H1 (cell line): ENCODE measurements around the gene ADAT3. TPM values are rescaled to one million over a fixed set of nuclear protein-coding genes. Genes with fewer than 3 reads are reported as not detected.

ENCODE experiments used
- ATF2 ChIP-seq: IDR thresholded peaks from 2 replicates; pipeline ENCODE4 v1.6.1; 2012; ENCODE audit warnings: low read length, inconsistent platforms
- CTBP2 ChIP-seq: IDR thresholded peaks from 2 replicates; pipeline ENCODE4 v1.7.0; 2011; ENCODE audit warnings: borderline replicate concordance, mild to moderate bottlenecking, moderate library complexity, mixed read lengths, low read length; ENCODE audit not compliant: insufficient read depth, insufficient read length
- E2F6 ChIP-seq: IDR thresholded peaks from 2 replicates; pipeline ENCODE4 v1.6.1; 2012; ENCODE audit warnings: inconsistent platforms
- EZH2 ChIP-seq: fragments of 200-600 bp; sonication (generic); IDR thresholded peaks from 2 replicates; pipeline ENCODE4 v1.7.1; 2012; ENCODE audit warnings: low read depth, mild to moderate bottlenecking, moderate library complexity, low read length, inconsistent platforms; ENCODE audit not compliant: severe bottlenecking
- HDAC2 ChIP-seq, 2 experiments: fragments of 300-600 bp in 1 of 2; sonication (generic) in 1 of 2; IDR thresholded peaks; 2 replicates each; pipeline ENCODE4 v1.6.1; 2011 to 2012; ENCODE audit warnings: low read depth in 2 of 2, low read length in 2 of 2, mild to moderate bottlenecking in 2 of 2, moderate library complexity in 2 of 2, borderline replicate concordance in 1 of 2, inconsistent platforms in 1 of 2
- JUN ChIP-seq: IDR thresholded peaks from 2 replicates; pipeline ENCODE4 v1.6.1; 2011; ENCODE audit warnings: low read depth, mild to moderate bottlenecking, improper control_type of control experiment, low read length
- KDM5A ChIP-seq: fragments of 200-600 bp; IDR thresholded peaks from 2 replicates; pipeline ENCODE4 v1.7.1; 2012; ENCODE audit warnings: mild to moderate bottlenecking, low read length, inconsistent platforms, mixed read lengths
- MAFK ChIP-seq: IDR thresholded peaks from 2 replicates; pipeline ENCODE4 v1.6.1; 2012; ENCODE audit warnings: low read depth, mild to moderate bottlenecking, improper control_type of control experiment, low read length
- MAX ChIP-seq: IDR thresholded peaks from 2 replicates; pipeline ENCODE4 v1.6.1; 2012; ENCODE audit warnings: inconsistent platforms
- NRF1 ChIP-seq: IDR thresholded peaks from 2 replicates; pipeline ENCODE4 v1.6.1; 2011; ENCODE audit warnings: mild to moderate bottlenecking, low read depth, low read length, improper control_type of control experiment
- POLR2A ChIP-seq, 2 experiments: IDR thresholded peaks; 1 replicate in 1 of 2; 2 replicates in 1 of 2; pipeline ENCODE4 v1.6.1; 2011; ENCODE audit warnings: low read depth in 2 of 2, low read length in 2 of 2, mild to moderate bottlenecking in 2 of 2; ENCODE audit errors: control extremely low read depth in 1 of 2
- RBBP5 ChIP-seq: IDR thresholded peaks from 2 replicates; pipeline ENCODE4 v1.7.1; 2012; ENCODE audit warnings: low read depth, mild to moderate bottlenecking, inconsistent platforms, low read length, moderate library complexity, borderline replicate concordance
- RFX5 ChIP-seq: IDR thresholded peaks from 2 replicates; pipeline ENCODE4 v1.6.1; 2011; ENCODE audit warnings: low read depth, low read length, improper control_type of control experiment, borderline replicate concordance
- RXRA ChIP-seq: IDR thresholded peaks from 2 replicates; pipeline ENCODE4 v1.6.1; 2011; ENCODE audit warnings: low read depth, mild to moderate bottlenecking, low read length, moderate library complexity; ENCODE audit not compliant: insufficient read depth
- SIN3A ChIP-seq, 2 experiments: IDR thresholded peaks in 1 of 2; conservative IDR thresholded peaks in 1 of 2; 2 replicates each; pipeline ENCODE4 v1.6.1; 2011 to 2012; ENCODE audit warnings: low read length in 2 of 2, improper control_type of control experiment in 1 of 2, low read depth in 1 of 2, mild to moderate bottlenecking in 1 of 2
- polyA plus RNA-seq, 7 experiments: library from polyadenylated mRNA; depleted of rRNA in 3 of 7; stranded (reverse) in 5 of 7; unstranded in 2 of 7; fragments of >200 nt in 5 of 7; fragments of 200-250 nt in 2 of 7; gene quantifications; 1 replicate in 5 of 7; 2 replicates in 1 of 7; 4 replicates in 1 of 7; pipeline versions ENCODE4 v1.2.1 to v1.2.3, GENCODE V29; 2011 to 2013; ENCODE audit warnings: missing spikeins in 2 of 7, mixed read lengths in 2 of 7
- total RNA-seq: library from RNA; stranded (reverse); fragmentation: NEBNext Ultra II Directional; extraction: Animal tissue kit (Norgen Biotek cat#: 25700); gene quantifications from 2 replicates; pipeline ENCODE4 v1.2.1, GENCODE V29; 2021

Gene ADAT3
- total and polyA plus RNA-seq, 2 of the 8 experiments (the other 6 are each of a cell fraction or from before 2014, with no cell fraction given) = 5.4 to 10.8 TPM

DNA sequence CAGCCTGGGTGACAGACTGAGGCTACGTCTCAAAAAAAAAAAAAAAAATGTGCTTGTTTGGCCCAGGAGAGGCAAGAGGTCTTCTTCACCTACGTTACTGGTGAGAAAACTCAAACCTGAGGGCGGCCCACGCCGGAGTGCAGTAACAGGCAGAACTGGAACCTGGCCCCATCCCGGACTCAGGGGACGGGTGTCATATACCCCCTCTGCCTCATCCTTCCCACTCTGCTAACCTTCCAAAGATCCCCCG lies 414 bp upstream of the ADAT3 start (continued):
- TF ChIP-seq ATF2 (0 out of 2 replicates have a peak, but pooled peaks have one; percentile 11), MAX (no peak), JUN (no peak), NRF1 (no peak), RBBP5 (peak; percentile 35; the same call in 1 of the 2 replicates), POLR2A (IDR thresholded peaks at IDR 0.05; ENCODE audit: control extremely low read depth in 1 of 2, low read depth in 2 of 2, low read length in 2 of 2) (no peak), E2F6 (0 out of 2 replicates have a peak, but pooled peaks have one; percentile 4), RXRA (no peak), EZH2 (no peak), SIN3A (conservative IDR thresholded peaks at IDR 0.05 in 1 of 2, IDR thresholded peaks at IDR 0.05 in 1 of 2; ENCODE audit: low read depth in 1 of 2, low read length in 2 of 2) (0 out of 4 replicates have a peak, but pooled peaks of 1 of the 2 experiments have one; percentile 0), RFX5 (no peak), HDAC2 (IDR thresholded peaks at IDR 0.05; ENCODE audit: borderline replicate concordance in 1 of 2, low read depth in 2 of 2, low read length in 2 of 2) (no peak), KDM5A (no peak), CTBP2 (no peak), MAFK (no peak)
